ENCODE data around the gene KDSR. TPM values are rescaled to one million over a fixed set of nuclear protein-coding genes. Genes with fewer than 3 reads are reported as not detected.

The KDSR gene
- total RNA-seq, 1 donor from 2014 or later, result 77.5 TPM

DNA sequence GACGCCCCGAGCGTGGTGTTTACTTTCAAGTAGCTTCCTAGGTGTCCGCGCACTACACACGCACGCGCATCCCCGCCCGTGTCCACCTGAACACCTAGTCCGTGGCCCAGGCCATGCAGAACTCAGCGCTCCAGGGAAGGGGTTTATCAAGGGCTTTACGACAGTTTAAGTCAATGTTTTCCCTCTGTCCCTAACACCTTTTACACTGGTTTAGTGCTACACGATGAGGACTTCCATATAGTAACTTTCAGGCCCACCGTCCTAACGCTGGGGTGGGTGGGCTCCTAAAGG is 46.1 kb downstream of the KDSR start:
- Histone ChIP-seq H3K4me3 (peak overlapping the region; percentile 84), H3K27ac (peak overlapping the region; percentile 59), H3K27me3 (no peaks in the 10 kb centered on the region), H3K36me3 (no peaks in the 10 kb centered on the region), H3K4me1 (peaks cover 26% of the 10 kb centered on the region), H3K9me3 (no peaks in the 10 kb centered on the region)
- no peak for TF ChIP-seq CTCF (IDR thresholded peaks at IDR 0.05)
- DNase-seq (no peak), ATAC-seq (peak; percentile 30)
- intact Hi-C loops (cut with DNase I), result loop anchor here (5.0 kb wide), 1 partner anchor 304 kb away; no protein-coding TSS in a partner anchor

GRCh38 chr18:63320123-63320974 is 46.7 kb downstream of the KDSR start:
- Histone ChIP-seq H3K9me3 (no peaks in the 10 kb centered on the region), H3K4me3 (peak overlapping the region; percentile 84), H3K36me3 (no peaks in the 10 kb centered on the region), H3K4me1 (peaks cover 26% of the 10 kb centered on the region), H3K27me3 (no peaks in the 10 kb centered on the region), H3K27ac (peak overlapping the region; percentile 59)
- no peak for TF ChIP-seq CTCF (IDR thresholded peaks at IDR 0.05)
- peak; percentile 90 for DNase-seq
- ATAC-seq, result peak; percentile 84
- intact Hi-C loops (cut with DNase I), result loop anchor here (5.0 kb wide), 1 partner anchor 303 kb away; no protein-coding TSS in a partner anchor

DNA sequence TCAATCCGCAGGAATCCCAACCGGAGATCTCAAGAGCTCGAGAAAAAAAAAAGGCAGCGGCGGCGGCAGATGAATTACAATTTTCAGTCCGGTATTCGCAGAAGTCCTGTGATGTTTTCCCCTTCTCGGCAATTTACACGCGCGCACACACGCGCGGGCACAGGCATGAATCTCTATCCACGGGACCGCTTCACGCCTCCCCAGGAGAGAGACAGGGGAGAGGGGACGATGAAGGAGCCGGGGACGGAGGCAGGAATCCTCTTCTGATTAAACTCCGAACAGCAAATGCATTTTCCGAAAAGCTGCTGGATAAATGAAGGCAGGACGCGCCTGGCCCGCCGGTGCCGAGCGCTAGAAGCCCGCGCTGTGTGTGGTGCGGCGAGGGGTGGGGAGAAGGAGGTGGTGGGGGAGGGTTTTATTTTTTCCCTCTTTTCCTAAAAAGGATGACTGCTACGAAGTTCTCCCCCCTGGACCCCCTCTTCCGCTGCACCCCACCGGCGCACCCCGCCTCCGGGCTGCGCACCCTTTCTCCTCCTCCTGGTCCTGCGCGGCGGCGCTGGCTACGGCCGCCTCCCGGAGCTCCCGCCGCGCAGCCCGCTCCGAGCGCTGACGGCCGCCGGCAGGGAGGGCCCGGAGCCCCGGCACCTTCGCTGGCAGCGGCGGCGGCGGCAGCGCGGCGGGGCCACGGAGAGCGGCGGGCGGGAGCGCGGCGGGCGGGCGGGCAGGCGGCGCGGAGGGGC is 47.5 kb downstream of the KDSR start, which contains the start of gene BCL2:
Gene BCL2, minus strand, starts transcription at position 387 of the 740 bp plus-strand sequence.
- Histone ChIP-seq H3K27ac (peak within 1 kb of the TSS; percentile 73), H3K9me3 (no peaks in the 10 kb centered on the region), H3K36me3 (no peaks in the 10 kb centered on the region), H3K4me3 (peak within 1 kb of the TSS; percentile 84), H3K27me3 (no peaks in the 10 kb centered on the region), H3K4me1 (peaks cover 26% of the 10 kb centered on the region)
- DNase-seq (no peak), ATAC-seq (peak; percentile 4)
- TF ChIP-seq CTCF (IDR thresholded peaks at IDR 0.05), result no peak
- intact Hi-C loops (cut with DNase I), result loop anchor here (5.0 kb wide), 2 partner anchors 187 to 302 kb away; no protein-coding TSS in a partner anchor

DNA sequence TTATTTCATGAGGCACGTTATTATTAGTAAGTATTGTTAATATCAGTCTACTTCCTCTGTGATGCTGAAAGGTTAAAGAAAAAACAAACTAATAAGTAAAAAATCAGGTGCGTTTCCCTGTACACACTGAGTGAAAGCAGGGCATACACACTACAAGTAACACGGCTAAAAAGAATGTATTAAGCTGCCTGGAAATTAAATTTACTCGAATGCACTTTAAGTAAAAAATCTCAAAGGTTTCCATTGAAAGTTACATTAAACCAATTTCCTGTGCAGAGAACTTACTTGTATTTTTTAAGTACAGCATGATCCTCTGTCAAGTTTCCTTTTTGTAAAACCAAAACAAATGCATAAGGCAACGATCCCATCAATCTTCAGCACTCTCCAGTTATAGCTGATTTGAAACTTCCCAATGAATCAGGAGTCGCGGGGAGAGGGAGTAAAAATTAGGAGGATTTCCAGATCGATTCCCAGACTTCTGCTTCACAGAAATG is 48.1 kb downstream of the KDSR start:
- Histone ChIP-seq H3K27ac (peak overlapping the region; percentile 73), H3K4me3 (peak overlapping the region; percentile 84), H3K9me3 (no peaks in the 10 kb centered on the region), H3K27me3 (no peaks in the 10 kb centered on the region), H3K36me3 (no peaks in the 10 kb centered on the region), H3K4me1 (peaks cover 26% of the 10 kb centered on the region)
- intact Hi-C loops (cut with DNase I), result loop anchor here (5.0 kb wide), 1 partner anchor 187 kb away; no protein-coding TSS in a partner anchor
- ATAC-seq (no peak), DNase-seq (no peak)
- no peak for TF ChIP-seq CTCF (IDR thresholded peaks at IDR 0.05)

DNA sequence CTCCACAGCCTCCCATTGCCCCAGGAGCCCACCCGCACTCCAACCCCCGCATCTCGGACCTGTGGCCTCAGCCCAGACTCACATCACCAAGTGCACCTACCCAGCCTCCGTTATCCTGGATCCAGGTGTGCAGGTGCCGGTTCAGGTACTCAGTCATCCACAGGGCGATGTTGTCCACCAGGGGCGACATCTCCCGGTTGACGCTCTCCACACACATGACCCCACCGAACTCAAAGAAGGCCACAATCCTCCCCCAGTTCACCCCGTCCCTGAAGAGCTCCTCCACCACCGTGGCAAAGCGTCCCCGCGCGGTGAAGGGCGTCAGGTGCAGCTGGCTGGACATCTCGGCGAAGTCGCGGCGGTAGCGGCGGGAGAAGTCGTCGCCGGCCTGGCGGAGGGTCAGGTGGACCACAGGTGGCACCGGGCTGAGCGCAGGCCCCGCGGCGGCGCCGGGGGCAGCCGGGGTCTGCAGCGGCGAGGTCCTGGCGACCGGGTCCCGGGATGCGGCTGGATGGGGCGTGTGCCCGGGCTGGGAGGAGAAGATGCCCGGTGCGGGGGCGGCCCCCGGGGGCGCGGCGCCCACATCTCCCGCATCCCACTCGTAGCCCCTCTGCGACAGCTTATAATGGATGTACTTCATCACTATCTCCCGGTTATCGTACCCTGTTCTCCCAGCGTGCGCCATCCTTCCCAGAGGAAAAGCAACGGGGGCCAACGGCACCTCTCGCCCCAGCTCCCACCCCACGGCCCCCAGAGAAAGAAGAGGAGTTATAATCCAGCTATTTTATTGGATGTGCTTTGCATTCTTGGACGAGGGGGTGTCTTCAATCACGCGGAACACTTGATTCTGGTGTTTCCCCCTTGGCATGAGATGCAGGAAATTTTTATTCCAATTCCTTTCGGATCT is 48.8 kb downstream of the KDSR start:
- Histone ChIP-seq H3K36me3 (no peaks in the 10 kb centered on the region), H3K4me3 (peak overlapping the region; percentile 84), H3K27ac (peak overlapping the region; percentile 73), H3K9me3 (no peaks in the 10 kb centered on the region), H3K27me3 (no peaks in the 10 kb centered on the region), H3K4me1 (peaks cover 26% of the 10 kb centered on the region)
- peak; percentile 62 for TF ChIP-seq CTCF (IDR thresholded peaks at IDR 0.05)
- intact Hi-C loops (cut with DNase I), result loop anchor here (5.0 kb wide), 1 partner anchor 186 kb away; no protein-coding TSS in a partner anchor
- peak; percentile 59 for ATAC-seq
- peak; percentile 83 for DNase-seq

Data from upper lobe of right lung (tissue), 1 donor.